K562 (cell line): ENCODE results near the gene PLXNB2.

ENCODE experiments used
- CC2D1A ChIP-seq: fragments of 450-650 bp; IDR thresholded peaks from 2 replicates; pipeline ENCODE4 v1.6.1; 2017; ENCODE audit warnings: mild to moderate bottlenecking
- CHD1 ChIP-seq: fragments of 200-600 bp; sonication (generic); IDR thresholded peaks from one replicate; pipeline ENCODE4 v1.6.1; 2012; ENCODE audit warnings: mild to moderate bottlenecking, moderate library complexity, low read length, inconsistent platforms
- KAT8 ChIP-seq: fragments of 450-650 bp; IDR thresholded peaks from 2 replicates; pipeline ENCODE4 v1.6.1; 2016; ENCODE audit warnings: low read depth, mild to moderate bottlenecking
- KDM1A ChIP-seq, 2 experiments: fragments of 450-650 bp; IDR thresholded peaks; 2 replicates each; pipeline ENCODE4 v1.6.1; 2016; ENCODE audit warnings: mild to moderate bottlenecking in 2 of 2
- NFYB ChIP-seq: IDR thresholded peaks from 2 replicates; pipeline ENCODE4 v1.6.1; 2011; ENCODE audit warnings: mild to moderate bottlenecking, moderate library complexity; ENCODE audit not compliant: insufficient read length; ENCODE audit errors: extremely low read depth
- POLR2A ChIP-seq: fragments of 450-650 bp; conservative IDR thresholded peaks from 2 replicates; pipeline ENCODE4 v1.6.1; 2016
- POLR2AphosphoS5 ChIP-seq: IDR thresholded peaks from 2 replicates; pipeline ENCODE4 v1.6.1; 2011; ENCODE audit warnings: mild to moderate bottlenecking, low read depth, low read length, moderate library complexity; ENCODE audit not compliant: control insufficient read depth, insufficient read depth
- SP1 ChIP-seq: sonication (generic); formaldehyde crosslinking; IDR thresholded peaks from 2 replicates; pipeline ENCODE4 v1.8.1; 2022; ENCODE audit warnings: mild to moderate bottlenecking, missing genetic modification reagents
- TCF7 ChIP-seq: sonication (generic); IDR thresholded peaks from 2 replicates; pipeline ENCODE4 v1.6.1; 2016; ENCODE audit warnings: antibody characterized with exemption, borderline replicate concordance
- U2AF2 ChIP-seq: fragments of 200-400 bp; formaldehyde crosslinking; optimal IDR thresholded peaks from 2 replicates; pipeline ENCODE3; 2017; ENCODE audit warnings: low read depth, mild to moderate bottlenecking, low read length
- ZNF280B ChIP-seq: fragments of 250-450 bp; sonication (Bioruptor Pico); IDR thresholded peaks from 2 replicates; pipeline ENCODE4 v1.5.1; 2021; ENCODE audit warnings: mild to moderate bottlenecking
- TF ChIP-seq, protein P1 (sequence below), 3 experiments: IDR thresholded peaks in 2 of 3; conservative IDR thresholded peaks in 1 of 3; 2 replicates each; pipeline ENCODE4 v1.5.1; 2011 to 2012; ENCODE audit warnings: low read length in 3 of 3, mild to moderate bottlenecking in 3 of 3, control low read depth in 2 of 3, improper control_type of control experiment in 1 of 3, inconsistent platforms in 1 of 3, low read depth in 1 of 3, mixed read lengths in 1 of 3, moderate library complexity in 1 of 3; ENCODE audit not compliant: insufficient read depth in 2 of 3
- TF ChIP-seq, protein P2 (sequence below), 2 experiments: fragments of 450-650 bp in 1 of 2; sonication (generic) in 1 of 2; formaldehyde crosslinking; conservative IDR thresholded peaks; 2 replicates each; pipeline versions ENCODE4 v1.4.0 to v1.8.1; 2020 to 2022; ENCODE audit warnings: mild to moderate bottlenecking in 1 of 2, missing genetic modification reagents in 1 of 2
- TF ChIP-seq, protein P3 (sequence below): fragments of 250-450 bp; sonication (Bioruptor Pico); IDR thresholded peaks from 2 replicates; pipeline ENCODE4 v1.5.0; 2021

GRCh38 chr22:50298937-50299784, 8.3 kb downstream of the PLXNB2 start:
- TF ChIP-seq, protein P1, sequence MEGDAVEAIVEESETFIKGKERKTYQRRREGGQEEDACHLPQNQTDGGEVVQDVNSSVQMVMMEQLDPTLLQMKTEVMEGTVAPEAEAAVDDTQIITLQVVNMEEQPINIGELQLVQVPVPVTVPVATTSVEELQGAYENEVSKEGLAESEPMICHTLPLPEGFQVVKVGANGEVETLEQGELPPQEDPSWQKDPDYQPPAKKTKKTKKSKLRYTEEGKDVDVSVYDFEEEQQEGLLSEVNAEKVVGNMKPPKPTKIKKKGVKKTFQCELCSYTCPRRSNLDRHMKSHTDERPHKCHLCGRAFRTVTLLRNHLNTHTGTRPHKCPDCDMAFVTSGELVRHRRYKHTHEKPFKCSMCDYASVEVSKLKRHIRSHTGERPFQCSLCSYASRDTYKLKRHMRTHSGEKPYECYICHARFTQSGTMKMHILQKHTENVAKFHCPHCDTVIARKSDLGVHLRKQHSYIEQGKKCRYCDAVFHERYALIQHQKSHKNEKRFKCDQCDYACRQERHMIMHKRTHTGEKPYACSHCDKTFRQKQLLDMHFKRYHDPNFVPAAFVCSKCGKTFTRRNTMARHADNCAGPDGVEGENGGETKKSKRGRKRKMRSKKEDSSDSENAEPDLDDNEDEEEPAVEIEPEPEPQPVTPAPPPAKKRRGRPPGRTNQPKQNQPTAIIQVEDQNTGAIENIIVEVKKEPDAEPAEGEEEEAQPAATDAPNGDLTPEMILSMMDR (IDR thresholded peaks at IDR 0.05 in 2 of 3, conservative IDR thresholded peaks at IDR 0.05 in 1 of 3; ENCODE audit: insufficient read depth in 2 of 3, low read depth in 1 of 3, low read length in 3 of 3), result no peak
- TF ChIP-seq CC2D1A, result no peak
- TF ChIP-seq U2AF2, result no peak
- TF ChIP-seq, protein P2, sequence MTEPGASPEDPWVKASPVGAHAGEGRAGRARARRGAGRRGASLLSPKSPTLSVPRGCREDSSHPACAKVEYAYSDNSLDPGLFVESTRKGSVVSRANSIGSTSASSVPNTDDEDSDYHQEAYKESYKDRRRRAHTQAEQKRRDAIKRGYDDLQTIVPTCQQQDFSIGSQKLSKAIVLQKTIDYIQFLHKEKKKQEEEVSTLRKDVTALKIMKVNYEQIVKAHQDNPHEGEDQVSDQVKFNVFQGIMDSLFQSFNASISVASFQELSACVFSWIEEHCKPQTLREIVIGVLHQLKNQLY (CRISPR knock-in tag; conservative IDR thresholded peaks at IDR 0.05), result no peak
- TF ChIP-seq POLR2AphosphoS5, result no peak
- no peak for TF ChIP-seq NFYB
- no peak for TF ChIP-seq ZNF280B (CRISPR knock-in tag)
- TF ChIP-seq POLR2A, result no peak
- TF ChIP-seq KAT8, result no peak
- no peak for TF ChIP-seq KDM1A (IDR thresholded peaks at IDR 0.05)
- TF ChIP-seq, protein P3, sequence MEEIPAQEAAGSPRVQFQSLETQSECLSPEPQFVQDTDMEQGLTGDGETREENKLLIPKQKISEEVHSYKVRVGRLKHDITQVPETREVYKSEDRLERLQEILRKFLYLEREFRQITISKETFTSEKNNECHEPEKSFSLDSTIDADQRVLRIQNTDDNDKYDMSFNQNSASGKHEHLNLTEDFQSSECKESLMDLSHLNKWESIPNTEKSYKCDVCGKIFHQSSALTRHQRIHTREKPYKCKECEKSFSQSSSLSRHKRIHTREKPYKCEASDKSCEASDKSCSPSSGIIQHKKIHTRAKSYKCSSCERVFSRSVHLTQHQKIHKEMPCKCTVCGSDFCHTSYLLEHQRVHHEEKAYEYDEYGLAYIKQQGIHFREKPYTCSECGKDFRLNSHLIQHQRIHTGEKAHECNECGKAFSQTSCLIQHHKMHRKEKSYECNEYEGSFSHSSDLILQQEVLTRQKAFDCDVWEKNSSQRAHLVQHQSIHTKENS (CRISPR knock-in tag), result no peak
- no peak for TF ChIP-seq SP1
- no peak for TF ChIP-seq CHD1
- TF ChIP-seq TCF7, result no peak
